Hepatocyte (in vitro differentiated cells): Measurements from ENCODE around the gene FBN3. TPM values are rescaled to one million over a fixed set of nuclear protein-coding genes. Genes with fewer than 3 reads are reported as not detected.
"Not testable (repeated sequence)": the region's sequence is repeated elsewhere in the genome, so short reads cannot be mapped to it uniquely, and the experiment has no call there.

Source experiments
- DNase-seq: peaks from one replicate; pipeline ENCODE4 v3.0.0-alpha.2; 2016; ENCODE audit warnings: low spot score
- H2AFZ ChIP-seq: fragments of 200-600 bp; sonication (generic); 2 replicates; pipeline ENCODE4 v1.6.0; 2016; ENCODE audit warnings: antibody characterized with exemption, mild to moderate bottlenecking
- H3K27ac ChIP-seq: fragments of 200-600 bp; sonication (generic); 2 replicates; pipeline ENCODE4 v1.5.1; 2016; ENCODE audit warnings: mild to moderate bottlenecking
- H3K27me3 ChIP-seq: fragments of 200-600 bp; sonication (generic); 2 replicates; pipeline ENCODE4 v1.6.1; 2016
- H3K36me3 ChIP-seq: fragments of 200-600 bp; sonication (generic); replicated peaks from 2 replicates; pipeline ENCODE4 v1.5.1; 2016; ENCODE audit warnings: low read depth; ENCODE audit not compliant: insufficient read depth
- H3K4me1 ChIP-seq: fragments of 200-600 bp; sonication (generic); 2 replicates; pipeline ENCODE4 v1.5.1; 2016; ENCODE audit warnings: mild to moderate bottlenecking, moderate library complexity; ENCODE audit not compliant: insufficient read depth
- H3K4me2 ChIP-seq: fragments of 200-600 bp; sonication (generic); 2 replicates; pipeline ENCODE4 v1.6.0; 2016
- H3K4me3 ChIP-seq: fragments of 200-600 bp; sonication (generic); 2 replicates; pipeline ENCODE4 v1.5.1; 2016; ENCODE audit warnings: mild to moderate bottlenecking
- H3K79me2 ChIP-seq: fragments of 200-600 bp; sonication (generic); 2 replicates; pipeline ENCODE4 v1.6.0; 2017; ENCODE audit warnings: mild to moderate bottlenecking
- H3K9me2 ChIP-seq: fragments of 200-600 bp; sonication (generic); replicated peaks from 2 replicates; pipeline ENCODE4 v1.6.0; 2017; ENCODE audit warnings: mild to moderate bottlenecking; ENCODE audit not compliant: insufficient read depth
- H3K9me3 ChIP-seq: fragments of 200-600 bp; sonication (generic); 2 replicates; pipeline ENCODE4 v1.5.1; 2016; ENCODE audit warnings: low read depth, mild to moderate bottlenecking
- H4K20me1 ChIP-seq: fragments of 200-600 bp; sonication (generic); 2 replicates; pipeline ENCODE4 v1.6.0; 2016; ENCODE audit warnings: mild to moderate bottlenecking; ENCODE audit not compliant: insufficient read depth, poor library complexity, severe bottlenecking
- CTCF ChIP-seq: fragments of 200-600 bp; sonication (generic); IDR thresholded peaks from 2 replicates; pipeline ENCODE4 v1.5.1; 2016; ENCODE audit warnings: antibody characterized with exemption, mild to moderate bottlenecking; ENCODE audit not compliant: poor library complexity
- EZH2 ChIP-seq: fragments of 200-600 bp; sonication (generic); IDR thresholded peaks from 2 replicates; pipeline ENCODE4 v1.6.1; 2016; ENCODE audit warnings: antibody characterized with exemption, mild to moderate bottlenecking, borderline replicate concordance
- EZH2phosphoT487 ChIP-seq: fragments of 200-600 bp; sonication (generic); IDR thresholded peaks from one replicate; pipeline ENCODE4 v1.6.1; 2018; ENCODE audit warnings: antibody characterized with exemption, mild to moderate bottlenecking, low read depth, moderate library complexity; ENCODE audit not compliant: unreplicated experiment, severe bottlenecking
- WGBS: methylation state at CpG from one replicate; pipeline ENCODE4 v1.1.6; 2016; ENCODE audit warnings: low lambda C conversion rate; ENCODE audit errors: missing lambda C conversion rate; 5-methylcytosine and 5-hydroxymethylcytosine counted together
- polyA plus RNA-seq: library from polyadenylated mRNA; unstranded; fragments of >200 nt; fragmentation: Nextera tagmentation; extraction: Ambion mirVana; gene quantifications from 2 replicates; pipeline ENCODE4 v1.2.1, GENCODE V29; 2016
- total RNA-seq: library from RNA; depleted of rRNA; stranded (reverse); fragments of >200 nt; gene quantifications from 2 replicates; pipeline ENCODE4 v1.2.3, GENCODE V29; 2014

Gene FBN3
- total and polyA plus RNA-seq, 2 experiments from 2014 or later: 7.5 to 11.5 TPM

GRCh38 chr19:8155318-8155717 is 5.9 kb upstream of the FBN3 start:
- no peaks in the 10 kb centered on the region for H3K9me3 ChIP-seq
- H2AFZ ChIP-seq: no peak overlapping the region
- peaks cover 7% of the 10 kb centered on the region for H3K4me1 ChIP-seq
- H3K4me3 ChIP-seq: no peak overlapping the region
- H3K36me3 ChIP-seq: no peaks in the 10 kb centered on the region
- no peaks in the 10 kb centered on the region for H3K79me2 ChIP-seq
- no peak overlapping the region for H3K27ac ChIP-seq
- TF ChIP-seq EZH2phosphoT487 (no peak), CTCF (no peak), EZH2 (no peak)
- 91% methylated on average over 2 of the region's 2 CpGs for WGBS
- H3K9me2 ChIP-seq: no peaks in the 10 kb centered on the region
- no peaks in the 10 kb centered on the region for H3K27me3 ChIP-seq
- no peak overlapping the region for H3K4me2 ChIP-seq
- DNase-seq: no peak
- H4K20me1 ChIP-seq: no peaks in the 10 kb centered on the region

GRCh38 chr19:8154014-8154413 is 4.6 kb upstream of the FBN3 start:
- H3K79me2 ChIP-seq, H3K4me3 ChIP-seq, H3K4me1 ChIP-seq, H3K27me3 ChIP-seq, H2AFZ ChIP-seq, H4K20me1 ChIP-seq, H3K4me2 ChIP-seq, H3K9me3 ChIP-seq, H3K27ac ChIP-seq, H3K36me3 ChIP-seq, H3K9me2 ChIP-seq, DNase-seq: not testable (repeated sequence)
- 48% methylated on average over 10 of the region's 10 CpGs for WGBS
- peak; percentile 10 for TF ChIP-seq CTCF

GRCh38 chr19:8151767-8152035 is 2.3 kb upstream of the FBN3 start:
- no peak for TF ChIP-seq EZH2
- no peak for TF ChIP-seq EZH2phosphoT487
- TF ChIP-seq CTCF: no peak
- no peak overlapping the region for H3K4me3 ChIP-seq
- peaks cover 3% of the 10 kb centered on the region for H3K79me2 ChIP-seq
- H3K9me2 ChIP-seq: no peaks in the 10 kb centered on the region
- WGBS: 60% methylated on average over 5 of the region's 5 CpGs
- H2AFZ ChIP-seq: no peak overlapping the region
- peaks cover 20% of the 10 kb centered on the region for H3K4me1 ChIP-seq
- H3K27me3 ChIP-seq: peaks cover 3% of the 10 kb centered on the region
- H3K4me2 ChIP-seq: no peak overlapping the region
- no peaks in the 10 kb centered on the region for H3K36me3 ChIP-seq
- H3K9me3 ChIP-seq: no peaks in the 10 kb centered on the region
- H3K27ac ChIP-seq: no peak overlapping the region
- no peaks in the 10 kb centered on the region for H4K20me1 ChIP-seq
- no peak for DNase-seq

GRCh38 chr19:8150998-8151766 is 1.8 kb upstream of the FBN3 start:
- no peak overlapping the region for H2AFZ ChIP-seq
- no peaks in the 10 kb centered on the region for H3K9me2 ChIP-seq
- no peak for TF ChIP-seq CTCF
- TF ChIP-seq EZH2phosphoT487: no peak
- no peak for TF ChIP-seq EZH2
- H3K4me3 ChIP-seq: no peak overlapping the region
- no peak for DNase-seq
- peaks cover 3% of the 10 kb centered on the region for H3K27me3 ChIP-seq
- H3K4me2 ChIP-seq: no peak overlapping the region
- no peaks in the 10 kb centered on the region for H4K20me1 ChIP-seq
- no peak overlapping the region for H3K27ac ChIP-seq
- H3K36me3 ChIP-seq: no peaks in the 10 kb centered on the region
- peaks cover 3% of the 10 kb centered on the region for H3K79me2 ChIP-seq
- H3K4me1 ChIP-seq: peaks cover 20% of the 10 kb centered on the region
- 82% methylated on average over 15 of the region's 15 CpGs for WGBS
- no peaks in the 10 kb centered on the region for H3K9me3 ChIP-seq
